PFSK-1 (cell line): ENCODE results near the gene ACTL7B.

Source experiments
- FOXP2 ChIP-seq: optimal IDR thresholded peaks from 2 replicates; pipeline ENCODE3; 2011; ENCODE audit warnings: borderline replicate concordance, control low read depth, inconsistent platforms; ENCODE audit not compliant: insufficient read depth; ENCODE audit errors: extremely low read length, extremely low read depth
- POLR2AphosphoS5 ChIP-seq: IDR thresholded peaks from 2 replicates; pipeline ENCODE4 v1.6.1; 2012; ENCODE audit warnings: low read depth, mild to moderate bottlenecking, control low read depth, low read length, moderate library complexity
- REST ChIP-seq, 2 experiments: IDR thresholded peaks; 2 replicates each; pipeline versions ENCODE4 v1.6.1 to v1.8.0; 2011 to 2012; ENCODE audit warnings: low read depth in 2 of 2, low read length in 2 of 2, control low read depth in 1 of 2, inconsistent platforms in 1 of 2, mild to moderate bottlenecking in 1 of 2, moderate library complexity in 1 of 2; ENCODE audit not compliant: insufficient read depth in 1 of 2
- SIN3A ChIP-seq: IDR thresholded peaks from 2 replicates; pipeline ENCODE4 v1.6.1; 2012; ENCODE audit warnings: mild to moderate bottlenecking, low read length, moderate library complexity, borderline replicate concordance; ENCODE audit not compliant: insufficient read depth
- TAF1 ChIP-seq: IDR thresholded peaks from 2 replicates; pipeline ENCODE4 v1.6.1; 2012; ENCODE audit warnings: low read length, control low read depth, borderline replicate concordance; ENCODE audit not compliant: insufficient read depth

The ACTL7B gene

GRCh38 chr9:108900176-108900575 is 44.4 kb upstream of the ACTL7B start:
- TF ChIP-seq FOXP2 (no peak), REST (IDR thresholded peaks at IDR 0.05; ENCODE audit: insufficient read depth in 1 of 2, low read depth in 2 of 2, low read length in 2 of 2) (no peak), POLR2AphosphoS5 (no peak), SIN3A (no peak), TAF1 (no peak)

- no peak for TF ChIP-seq FOXP2
- no peak for TF ChIP-seq REST (IDR thresholded peaks at IDR 0.05; ENCODE audit: insufficient read depth in 1 of 2, low read depth in 2 of 2, low read length in 2 of 2)
- TF ChIP-seq SIN3A, result no peak
Observed at GRCh38 chr9:108897324-108898096, 41.7 kb upstream of the ACTL7B start.

DNA sequence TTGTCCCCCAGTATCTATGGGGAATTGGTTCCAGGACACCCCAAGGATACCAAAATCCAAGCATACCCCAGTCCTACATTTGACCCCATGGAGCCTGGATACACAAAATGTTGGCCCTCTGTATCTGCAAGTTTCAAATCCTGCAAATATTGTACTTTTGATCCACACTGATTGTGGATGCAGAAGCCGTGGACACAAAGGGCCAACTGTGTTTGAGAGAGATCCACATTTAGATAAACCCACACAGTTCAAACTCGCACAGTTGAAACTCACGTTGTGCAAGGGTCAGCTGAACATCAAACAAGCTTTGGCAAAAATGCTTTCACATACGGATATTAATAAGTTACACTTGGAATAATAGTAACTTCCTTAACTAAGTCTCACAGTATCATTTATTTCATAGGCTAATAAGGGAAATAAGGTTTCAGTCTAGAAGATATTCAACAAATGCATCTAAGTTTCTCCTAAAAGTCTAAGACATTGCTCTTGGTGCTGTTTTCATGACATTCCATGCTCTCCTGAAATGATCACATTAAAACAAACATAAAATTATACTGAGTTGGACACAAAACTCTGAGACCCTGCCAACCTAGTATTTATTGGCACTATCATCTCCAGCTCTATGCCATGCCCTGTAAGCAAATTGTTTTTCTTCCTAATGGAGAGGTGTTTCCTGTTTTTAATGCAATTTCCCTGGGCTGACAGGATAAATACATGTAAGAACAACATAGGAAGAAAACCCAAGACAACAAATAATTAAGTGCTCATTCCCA is 38.6 kb upstream of the ACTL7B start:
- TF ChIP-seq FOXP2 (no peak), SIN3A (no peak), TAF1 (no peak), REST (IDR thresholded peaks at IDR 0.05; ENCODE audit: insufficient read depth in 1 of 2, low read depth in 2 of 2, low read length in 2 of 2) (no peak), POLR2AphosphoS5 (no peak)

GRCh38 chr9:108889649-108890067 is 33.9 kb upstream of the ACTL7B start:
- TF ChIP-seq SIN3A (no peak), REST (IDR thresholded peaks at IDR 0.05; ENCODE audit: insufficient read depth in 1 of 2, low read depth in 2 of 2, low read length in 2 of 2) (no peak), FOXP2 (no peak), TAF1 (no peak), POLR2AphosphoS5 (no peak)
